A172 (cell line): Measurements from ENCODE around the gene KRT6A. TPM values are rescaled to one million over a fixed set of nuclear protein-coding genes. Genes with fewer than 3 reads are reported as not detected.

Experiments used
- DNase-seq: peaks from one replicate; pipeline ENCODE4 v3.0.0-alpha.2; 2015; ENCODE audit warnings: low spot score
- total RNA-seq: library from RNA; depleted of rRNA; stranded (reverse); fragments of >200 nt; shearing (Covaris generic); gene quantifications from 2 replicates; pipeline ENCODE4 v1.2.3, GENCODE V29; 2014; rRNA removed

KRT6A gene
- not detected in 2 replicates for total RNA-seq

DNA sequence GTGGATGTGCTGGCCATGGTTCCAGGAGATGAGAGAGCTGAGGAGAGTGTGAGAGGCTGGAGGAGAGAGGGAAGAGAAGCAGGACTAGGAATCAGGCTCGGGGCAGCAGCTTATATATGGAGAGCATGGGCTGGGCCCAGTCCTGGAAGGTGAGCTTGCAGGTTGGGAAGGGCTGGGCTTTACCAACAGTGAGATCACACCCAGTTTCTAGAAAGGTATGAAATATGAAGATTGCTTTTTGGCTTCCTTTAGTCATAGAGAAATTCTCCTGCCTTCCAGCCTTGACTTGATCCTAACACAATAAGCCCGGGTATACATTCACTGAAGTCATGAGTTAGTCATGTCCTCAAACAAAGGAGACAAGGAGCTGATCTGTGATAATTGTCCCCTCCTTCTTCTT lies at the start of gene KRT6A:
KRT6A (minus strand) TSS at position 86 of the 400 bp plus-strand sequence; CDS start at position 17, 69 bp downstream.
- no peak for DNase-seq

DNA sequence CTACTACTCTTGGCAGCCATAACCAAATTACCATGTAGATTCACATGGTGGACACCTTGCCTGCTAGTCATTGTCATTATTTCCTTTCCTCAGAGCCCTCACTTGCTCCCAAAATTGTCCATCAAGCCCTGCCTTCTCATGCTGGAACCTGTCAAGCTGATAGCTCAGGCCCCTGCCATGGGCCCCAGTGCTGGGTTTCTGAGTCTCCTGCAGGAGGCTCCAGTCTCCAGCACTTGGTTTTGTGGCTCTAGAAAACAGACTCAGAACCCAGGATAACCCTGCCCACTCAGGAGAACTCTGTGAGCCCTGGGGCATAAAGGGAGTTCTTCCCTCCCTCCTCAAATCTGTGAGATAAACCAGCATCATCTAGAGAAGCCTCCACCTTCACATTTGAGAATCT lies 49.1 kb upstream of the KRT6A start:
- no peak for DNase-seq

DNA sequence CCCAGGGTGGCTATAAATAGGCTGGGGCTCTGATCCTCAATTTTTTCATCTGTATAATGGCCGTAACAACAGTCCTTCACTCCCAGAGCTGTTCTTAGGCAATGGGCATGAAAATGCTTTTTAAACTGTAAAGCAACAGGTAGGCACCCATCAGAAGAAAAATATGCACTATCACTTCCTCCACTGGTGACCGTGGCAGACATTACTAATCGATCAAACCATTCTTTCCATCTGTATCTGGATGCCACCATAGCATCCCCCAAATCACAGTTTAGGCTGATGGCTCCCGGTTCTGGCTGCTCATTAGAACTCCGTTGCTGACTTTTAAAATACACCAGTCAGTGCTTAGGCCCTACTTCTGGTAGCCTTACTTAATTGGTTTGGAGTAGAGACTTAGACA lies 48.7 kb upstream of the KRT6A start:
- no peak for DNase-seq

DNA sequence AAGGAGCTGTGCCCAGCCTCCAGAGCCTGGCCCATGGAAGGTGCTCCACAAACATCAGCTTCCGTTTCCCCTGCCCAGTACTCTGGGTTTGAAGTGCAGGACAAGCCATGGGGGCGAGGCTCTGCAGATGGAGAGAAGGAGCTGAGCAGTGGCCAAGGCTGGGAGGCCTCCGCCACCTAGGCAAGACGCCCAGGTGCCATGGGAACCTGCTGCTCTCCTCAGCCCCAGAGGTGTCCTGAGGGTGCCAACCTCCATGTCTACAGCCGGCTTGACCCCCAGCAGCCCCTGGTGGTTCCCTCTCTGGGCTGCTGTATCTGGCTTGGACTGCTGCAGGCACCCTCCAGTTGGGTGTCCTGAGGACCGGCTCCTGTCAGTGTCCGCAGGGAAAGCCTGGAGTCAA lies 47.5 kb upstream of the KRT6A start:
- DNase-seq: no peak

DNA sequence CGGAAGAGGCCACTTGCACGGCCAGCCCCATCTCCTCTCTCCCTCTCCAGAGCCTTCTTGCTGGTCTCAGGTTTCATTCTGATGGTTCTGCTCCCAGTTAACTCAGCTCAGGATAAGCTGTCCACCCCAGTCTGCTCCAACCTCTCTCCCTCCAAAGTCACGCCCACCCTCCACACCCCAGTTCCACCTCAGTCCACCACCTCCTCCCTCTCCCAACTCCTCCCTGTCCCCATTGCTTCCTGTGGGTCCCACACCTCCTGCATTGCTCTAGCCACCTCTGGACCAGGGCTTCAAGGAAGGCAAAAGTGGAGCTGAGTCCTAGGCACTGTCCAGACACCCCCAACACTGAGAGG lies 46.7 kb upstream of the KRT6A start:
- DNase-seq: no peak

DNA sequence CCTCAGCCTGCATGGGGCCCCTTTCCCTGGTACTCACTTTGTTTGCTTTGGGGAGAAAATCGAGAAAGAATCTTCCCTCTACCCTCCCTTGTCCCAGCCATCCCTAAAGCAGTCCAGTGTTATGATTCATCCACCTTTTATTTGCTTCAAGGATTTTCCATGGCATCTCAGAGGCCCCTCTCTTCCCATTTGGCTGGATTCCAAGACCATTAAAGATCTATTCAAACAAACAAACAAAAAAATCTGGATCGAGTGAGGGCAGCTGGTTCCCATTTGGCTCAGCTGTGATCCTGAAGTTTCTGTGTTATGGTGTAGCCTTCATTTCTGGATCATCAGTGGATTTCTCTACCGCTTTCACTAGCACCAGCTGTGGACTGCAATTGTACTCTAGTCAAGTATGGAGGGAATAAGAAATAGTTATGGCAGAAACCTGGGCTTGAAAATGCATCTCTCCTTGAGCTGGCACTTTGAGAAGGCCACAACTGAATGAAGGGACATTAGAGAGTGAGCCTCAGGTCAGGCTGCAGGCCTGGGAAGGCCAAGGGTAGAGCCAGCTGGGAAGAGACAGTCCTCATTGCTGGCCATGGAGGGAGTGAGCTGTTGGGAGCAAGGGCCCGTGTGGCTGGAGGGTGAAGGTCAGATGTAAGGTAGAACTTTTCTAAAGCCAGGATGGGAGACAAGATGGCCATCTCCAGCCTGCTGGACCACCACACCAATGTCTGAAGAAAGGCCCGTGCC lies 46.2 kb upstream of the KRT6A start:
- peak; percentile 63 for DNase-seq

DNA sequence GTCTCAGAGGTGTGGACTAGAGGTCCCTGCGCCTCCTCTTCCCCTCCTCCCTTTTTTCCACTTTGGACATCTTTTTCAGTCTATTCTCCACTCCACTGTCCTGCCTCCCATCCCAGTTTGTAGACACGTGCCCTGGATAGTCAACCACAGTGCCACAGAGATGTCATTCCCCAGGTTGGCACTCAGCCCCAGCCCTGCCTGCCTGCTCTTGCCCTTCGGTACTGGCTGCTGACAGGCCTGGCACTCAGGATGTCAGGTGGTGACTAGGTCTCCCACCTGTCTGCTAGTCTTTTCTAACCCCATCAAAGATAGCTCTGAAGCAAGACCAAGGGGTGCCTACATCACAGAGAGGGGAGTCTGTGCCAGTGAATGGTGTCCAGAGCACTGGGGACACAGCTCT lies 44.0 kb upstream of the KRT6A start:
- DNase-seq: no peak

DNA sequence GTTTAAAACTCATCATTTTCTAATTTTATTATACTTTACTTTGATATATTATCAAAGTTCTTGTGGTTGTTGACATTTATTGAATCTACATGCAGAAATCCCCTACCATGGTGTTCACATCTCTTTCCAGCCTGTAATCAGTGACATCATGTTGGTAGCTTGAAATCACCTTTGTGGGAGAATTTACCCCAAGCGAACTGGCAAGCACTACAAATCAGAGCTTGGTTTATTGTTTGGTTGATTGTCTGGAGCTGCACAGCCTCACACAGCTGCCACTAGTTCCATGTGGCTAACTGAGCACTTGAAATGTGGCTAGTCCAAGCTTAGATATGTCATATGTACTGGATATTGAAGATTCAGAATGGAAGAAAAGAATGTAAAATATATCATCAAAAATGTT lies 42.5 kb upstream of the KRT6A start:
- DNase-seq: no peak

DNA sequence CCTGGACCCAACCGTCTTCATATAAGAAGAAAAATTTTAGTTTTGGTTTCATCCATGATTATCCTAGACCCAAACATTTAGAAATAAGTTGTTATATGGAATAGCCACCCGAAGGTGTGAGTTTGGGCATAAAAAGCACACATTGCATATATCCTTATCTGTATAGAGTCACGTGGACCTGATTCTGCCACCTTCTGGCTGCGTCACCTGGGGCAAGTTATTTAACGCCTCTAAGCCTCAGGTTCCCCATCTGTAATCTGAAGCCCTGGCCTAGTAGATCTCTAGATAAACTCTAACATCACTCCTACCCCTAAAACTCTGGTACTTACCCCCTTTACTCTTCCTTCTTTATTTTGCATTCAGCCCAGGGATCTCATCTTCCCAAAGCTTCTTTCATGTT lies 41.4 kb upstream of the KRT6A start:
- no peak for DNase-seq

DNA sequence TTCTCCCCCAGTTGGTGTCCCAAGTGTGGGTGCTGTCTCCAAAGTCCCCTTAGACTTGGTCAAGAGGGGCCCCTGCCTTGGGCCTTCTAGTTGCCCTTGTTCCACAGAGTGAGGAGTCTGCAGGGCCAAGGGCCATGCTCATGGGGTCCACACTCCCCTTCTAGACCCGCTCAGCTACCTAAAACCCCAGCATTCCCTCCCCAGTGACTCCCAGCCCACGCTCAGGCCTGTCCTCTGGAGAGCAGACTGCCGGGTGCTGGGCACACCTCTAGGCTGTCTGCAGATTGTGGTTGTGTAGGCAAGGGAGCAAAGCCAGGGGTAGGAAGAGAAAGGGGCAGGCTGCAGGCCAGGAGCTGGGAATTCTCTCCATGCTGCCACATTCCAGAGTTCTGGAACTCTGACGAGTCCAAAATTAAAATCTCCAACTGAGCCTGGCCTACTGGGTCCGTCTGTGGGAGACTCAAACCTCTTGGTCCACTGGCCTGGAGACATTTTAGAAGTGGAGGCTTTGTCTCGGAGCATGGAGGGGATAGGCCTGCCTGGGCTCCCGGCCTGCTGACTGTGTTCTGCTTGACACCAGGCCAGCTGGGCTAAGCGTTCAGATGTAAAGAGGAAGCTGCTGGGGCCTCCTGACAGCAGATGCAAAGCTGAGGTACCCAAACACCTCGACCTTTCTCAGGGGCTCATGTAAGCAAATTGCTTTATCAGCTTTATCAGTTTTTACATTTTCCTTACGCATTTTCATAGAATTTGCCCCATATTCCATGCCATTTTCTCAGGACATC lies 40.8 kb upstream of the KRT6A start:
- no peak for DNase-seq

DNA sequence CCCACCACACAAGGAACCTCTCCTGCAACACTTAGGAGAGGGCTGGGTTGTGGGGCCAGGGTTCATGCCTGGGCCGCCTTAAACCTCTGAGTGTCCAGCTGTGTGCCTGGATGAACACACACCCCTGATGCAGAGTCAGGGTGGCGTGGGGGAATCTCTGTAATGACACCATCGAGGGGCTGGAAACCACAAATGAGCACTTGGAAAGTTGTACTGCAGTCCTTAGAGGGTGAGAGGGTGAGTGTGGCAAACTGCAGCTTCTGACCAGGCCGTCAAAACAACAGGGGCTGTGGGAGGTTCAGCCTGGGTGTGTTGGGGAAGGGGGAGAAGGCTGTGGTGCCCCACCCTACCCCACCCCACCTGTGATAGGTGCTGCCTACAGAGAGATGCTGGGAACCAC lies 39.6 kb upstream of the KRT6A start:
- no peak for DNase-seq

DNA sequence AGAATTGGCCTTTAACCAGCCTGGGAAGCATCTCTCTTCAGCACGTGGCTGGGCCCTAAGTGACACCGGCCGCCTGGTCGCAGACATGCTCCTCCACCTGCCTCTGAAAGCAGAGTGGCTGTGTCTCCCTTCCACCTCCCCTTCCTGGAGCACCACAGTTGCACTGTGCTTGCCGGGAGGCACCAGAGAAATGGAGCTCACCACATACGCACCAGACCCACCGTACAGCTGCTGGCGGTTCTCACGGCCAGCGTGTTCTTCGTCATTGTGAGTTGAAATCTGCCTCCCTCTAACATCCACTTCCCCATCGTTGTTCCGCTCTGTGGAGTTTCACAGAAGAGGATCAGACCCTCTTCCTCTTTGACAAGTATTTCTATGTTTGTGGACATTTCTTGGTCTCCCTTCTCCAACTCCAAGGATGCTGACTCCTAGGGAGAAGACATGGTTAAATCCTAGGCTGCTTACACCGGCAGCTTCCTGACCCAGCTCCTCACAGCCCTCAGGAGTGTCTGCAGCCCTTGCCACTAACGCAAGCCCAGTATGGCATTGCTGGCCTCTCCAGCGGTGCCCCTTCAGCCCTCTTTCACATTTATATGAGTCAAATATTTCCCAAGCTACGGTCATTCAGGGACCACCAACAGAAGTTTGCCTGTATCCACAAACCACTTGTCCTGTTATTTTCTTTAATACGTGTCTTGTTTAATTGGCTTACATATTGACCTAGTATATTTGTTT lies 38.7 kb upstream of the KRT6A start:
- DNase-seq: no peak

DNA sequence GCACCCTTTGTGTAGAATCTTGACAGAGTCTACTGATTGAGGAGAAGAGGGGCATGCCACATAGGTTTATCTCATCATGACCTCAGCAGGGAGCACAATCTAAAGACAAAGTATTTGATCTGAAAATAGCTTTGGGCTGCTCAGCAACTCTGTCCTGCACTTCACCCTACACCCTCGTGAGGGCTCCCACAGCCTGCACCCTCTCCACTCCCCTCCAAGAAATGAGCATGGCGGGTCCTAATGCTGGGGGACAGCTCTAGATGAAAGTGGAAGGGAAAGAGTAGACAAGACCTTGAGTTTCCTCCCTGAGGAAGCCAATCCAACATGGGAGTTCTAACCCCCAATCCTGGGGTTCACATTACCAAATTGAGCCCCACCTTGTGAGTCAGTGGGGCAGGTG lies 37.8 kb upstream of the KRT6A start:
- DNase-seq: no peak

DNA sequence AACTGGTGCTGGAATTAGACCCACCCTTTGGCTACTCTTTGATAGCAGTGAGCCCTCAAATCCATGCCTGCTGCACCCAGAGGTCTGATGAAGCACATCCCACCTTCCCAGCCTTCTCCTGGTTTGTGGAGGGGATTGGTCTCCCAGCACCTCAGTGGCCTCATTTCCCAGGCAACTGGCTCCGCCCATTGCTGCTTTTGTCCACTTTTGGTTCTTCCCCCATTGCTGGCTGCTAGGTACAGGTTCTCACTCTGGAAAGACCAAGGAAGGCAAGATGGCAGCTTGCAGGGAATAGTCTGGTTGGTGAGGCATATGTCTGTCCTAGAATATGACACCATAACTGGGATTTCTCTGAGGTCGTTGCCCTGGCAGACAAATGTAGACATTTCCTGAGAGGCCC lies 37.3 kb upstream of the KRT6A start:
- no peak for DNase-seq

DNA sequence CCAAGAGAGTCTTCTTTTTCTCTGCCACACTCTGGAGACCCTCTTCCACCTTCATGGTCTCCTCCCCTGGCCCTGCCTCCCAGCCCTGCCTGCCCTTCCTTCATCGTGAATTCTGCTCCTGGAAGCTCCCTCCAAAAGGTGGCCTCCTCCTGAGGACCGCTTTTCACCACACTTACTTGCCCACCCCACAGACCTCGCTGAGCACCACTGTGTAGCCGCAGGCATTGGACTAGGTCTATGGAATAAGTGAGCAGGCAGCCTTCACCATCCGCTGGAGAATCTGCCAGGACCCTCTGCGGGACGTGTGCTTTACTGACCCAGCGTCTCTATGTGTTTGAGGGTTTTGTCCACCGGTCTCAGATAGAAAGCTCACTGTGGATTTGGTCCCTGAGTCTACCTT lies 36.8 kb upstream of the KRT6A start:
- no peak for DNase-seq

DNA sequence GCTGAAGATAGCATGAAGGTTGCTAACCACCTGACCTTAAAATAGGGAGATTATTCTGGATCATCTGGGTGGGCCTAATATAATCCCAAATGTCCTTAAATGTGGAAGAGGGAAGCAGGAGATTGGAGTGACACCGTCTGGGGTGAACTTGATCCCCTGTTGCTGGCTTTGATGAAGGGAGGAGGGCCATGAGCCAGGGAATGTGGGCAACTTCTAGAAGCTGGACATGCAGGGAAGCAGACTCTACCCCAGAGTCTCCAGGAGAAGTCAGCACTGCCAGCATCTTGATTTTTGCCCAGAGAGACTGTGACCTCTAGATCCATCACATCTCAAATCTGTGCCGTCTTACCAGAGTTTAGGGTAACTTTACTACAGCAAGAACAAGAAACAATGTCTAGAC lies 36.4 kb upstream of the KRT6A start:
- DNase-seq: no peak

DNA sequence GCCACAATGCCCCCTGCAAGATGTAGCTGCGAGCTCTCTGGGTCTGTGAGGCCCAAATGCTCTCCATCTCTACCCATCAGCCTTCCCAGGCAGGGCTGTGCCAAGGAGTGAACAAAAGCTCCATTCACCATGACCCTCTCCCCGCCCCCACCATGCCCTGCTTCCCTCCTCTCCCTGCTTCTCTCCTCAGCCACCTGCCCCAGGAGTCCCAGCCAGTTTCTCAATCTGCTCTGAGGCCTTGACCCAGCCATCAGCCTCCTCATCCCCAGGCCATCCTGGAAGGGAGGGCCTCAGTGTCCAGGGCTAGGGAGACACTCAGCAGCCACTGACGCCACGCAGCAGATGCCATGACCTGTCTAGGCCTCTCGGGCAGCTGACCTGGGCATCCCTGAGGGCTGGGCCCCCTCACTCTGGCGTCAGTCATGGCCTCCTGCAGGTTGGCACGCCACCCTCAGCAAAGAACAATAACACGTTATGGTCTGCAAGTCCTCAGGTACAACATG lies 35.6 kb upstream of the KRT6A start:
- no peak for DNase-seq

DNA sequence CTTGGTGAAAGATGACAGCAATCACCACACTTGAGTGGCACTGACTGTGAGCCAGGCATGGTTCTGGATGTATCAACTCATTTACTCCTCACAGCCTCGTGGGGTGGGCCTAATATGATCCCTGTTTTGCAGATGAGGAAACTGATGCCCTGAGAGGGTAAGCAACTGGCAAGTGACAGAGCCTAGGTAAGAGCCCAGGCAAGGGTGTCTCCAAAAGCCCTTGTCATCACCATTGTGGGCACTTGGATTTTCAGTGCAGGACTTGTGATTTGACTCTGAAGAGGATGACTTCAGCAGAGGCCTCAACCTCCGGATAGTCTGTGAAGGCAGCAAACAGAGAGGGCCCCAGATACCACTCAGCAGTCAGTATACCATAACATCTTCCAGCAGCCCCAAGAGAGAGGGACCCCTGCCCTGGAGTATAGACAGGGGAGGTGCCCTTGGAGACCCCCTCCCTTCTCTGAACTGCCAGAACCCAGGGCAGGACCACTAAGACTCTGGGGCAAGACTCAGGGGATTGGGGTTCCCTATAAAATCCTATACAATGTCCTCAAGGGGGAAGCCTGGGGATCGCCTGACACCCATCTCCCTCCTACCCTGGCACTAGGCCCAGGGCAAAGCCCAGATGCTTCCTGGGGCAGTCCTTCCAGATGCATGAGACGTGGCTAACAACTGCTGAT lies 34.2 kb upstream of the KRT6A start:
- DNase-seq: no peak

DNA sequence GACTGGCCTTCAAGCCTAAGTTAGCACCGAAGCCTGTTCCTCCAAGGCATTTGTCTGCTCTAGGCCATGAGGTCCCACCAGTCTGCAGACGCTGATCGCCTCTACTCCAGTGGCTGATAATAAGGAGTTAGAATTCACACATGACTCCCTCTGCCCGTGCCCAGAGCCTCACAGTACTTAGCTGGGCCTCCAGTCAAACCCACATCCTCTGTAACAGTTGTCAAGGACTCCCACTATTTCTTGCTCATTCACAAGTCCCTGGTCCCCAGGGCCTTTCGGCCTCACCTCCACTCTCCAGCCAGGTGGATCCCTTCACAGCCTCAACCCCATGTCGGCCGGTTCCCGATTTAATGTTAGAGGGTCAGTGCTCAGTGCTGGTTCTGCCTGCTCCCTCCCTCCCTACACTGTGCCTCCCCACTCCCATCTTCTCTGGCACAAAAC lies 33.5 kb upstream of the KRT6A start:
- no peak for DNase-seq

DNA sequence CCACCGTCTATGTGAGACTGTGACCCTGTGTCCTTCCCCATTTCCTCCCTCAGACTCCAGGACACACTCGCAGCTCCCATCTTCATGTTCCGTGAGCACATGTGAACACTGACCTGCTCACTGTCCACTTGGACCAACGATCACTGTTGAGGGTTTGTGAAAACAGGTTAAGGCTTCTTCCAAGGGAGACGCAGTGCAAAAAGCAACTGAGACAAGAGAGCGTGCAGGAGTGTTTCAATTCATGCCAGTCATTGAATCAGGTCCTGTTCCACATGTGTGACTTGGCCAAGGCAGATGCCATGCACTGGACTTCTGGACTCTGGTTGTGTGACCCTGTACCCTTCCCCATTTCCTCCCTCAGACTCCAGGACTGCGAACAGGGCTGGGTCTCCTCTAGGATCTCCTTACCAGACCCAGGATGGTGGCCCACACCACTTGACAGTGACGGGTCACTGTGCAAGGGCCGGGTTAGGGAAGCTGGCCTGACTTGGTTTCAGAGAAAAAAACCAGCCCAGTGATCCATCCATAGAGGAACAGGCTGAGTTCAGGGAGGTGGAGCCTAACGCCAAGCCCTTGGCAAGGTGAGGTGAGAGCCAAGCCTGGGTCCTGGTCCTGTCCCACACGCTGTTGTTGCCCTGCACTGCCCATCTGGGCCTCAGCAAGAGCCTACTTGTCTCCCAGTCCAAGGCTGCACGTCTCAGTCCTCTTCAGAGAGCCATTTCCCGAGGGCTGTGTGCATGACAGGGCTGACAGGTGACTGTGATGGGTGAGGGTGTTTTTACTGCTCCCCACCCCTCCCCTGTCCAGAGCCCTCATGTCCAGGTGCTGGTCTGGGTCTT lies 32.8 kb upstream of the KRT6A start:
- no peak for DNase-seq
